Measurements from ENCODE around the gene CCDC178. TPM values are rescaled to one million over a fixed set of nuclear protein-coding genes. Genes with fewer than 3 reads are reported as not detected.

Gene CCDC178
- total RNA-seq, 4 donors from 2014 or later: not detected

- Histone ChIP-seq H3K9me3 (peaks cover 0 to 3% (median 0%) of the 10 kb centered on the region in 4 donors), H3K4me3 (no peak overlapping the region), H3K36me3 (no peaks in the 10 kb centered on the region), H3K4me1 (no peaks in the 10 kb centered on the region), H3K27me3 (no peaks in the 10 kb centered on the region), H3K27ac (no peak overlapping the region)
- no peak for TF ChIP-seq CTCF (IDR thresholded peaks at IDR 0.05)
- no peak for TF ChIP-seq POLR2A (IDR thresholded peaks at IDR 0.05)
- no peak for DNase-seq
These were observed 122.9 kb downstream of the CCDC178 start for GRCh38 chr18:33317640-33318039.

- H3K27ac ChIP-seq: no peak overlapping the region
- no peaks in the 10 kb centered on the region for H3K36me3 ChIP-seq
- DNase-seq: no peak
- H3K4me3 ChIP-seq: no peak overlapping the region
- H3K9me3 ChIP-seq: peaks cover 0 to 3% (median 0%) of the 10 kb centered on the region in 4 donors
- TF ChIP-seq CTCF (IDR thresholded peaks at IDR 0.05): no peak
- no peak for TF ChIP-seq POLR2A (IDR thresholded peaks at IDR 0.05)
- no peaks in the 10 kb centered on the region for H3K4me1 ChIP-seq
- no peaks in the 10 kb centered on the region for H3K27me3 ChIP-seq
These were observed 124.4 kb downstream of the CCDC178 start for GRCh38 chr18:33316146-33316587.

GRCh38 chr18:33307520-33307919 lies 133.0 kb downstream of the CCDC178 start:
- no peak for TF ChIP-seq CTCF (IDR thresholded peaks at IDR 0.05)
- no peak for TF ChIP-seq POLR2A (IDR thresholded peaks at IDR 0.05)
- Histone ChIP-seq H3K9me3 (no peaks in the 10 kb centered on the region), H3K36me3 (no peaks in the 10 kb centered on the region), H3K4me3 (no peak overlapping the region), H3K27me3 (no peaks in the 10 kb centered on the region), H3K27ac (no peak overlapping the region), H3K4me1 (no peaks in the 10 kb centered on the region)
- no peak for DNase-seq

- H3K27me3 ChIP-seq: no peaks in the 10 kb centered on the region
- H3K27ac ChIP-seq: no peak overlapping the region
- no peak for TF ChIP-seq CTCF (IDR thresholded peaks at IDR 0.05)
- TF ChIP-seq POLR2A (IDR thresholded peaks at IDR 0.05): no peak
- no peaks in the 10 kb centered on the region for H3K4me1 ChIP-seq
- no peaks in the 10 kb centered on the region for H3K9me3 ChIP-seq
- H3K4me3 ChIP-seq: no peak overlapping the region
- no peak for DNase-seq
- H3K36me3 ChIP-seq: no peaks in the 10 kb centered on the region
These were observed 136.2 kb downstream of the CCDC178 start for GRCh38 chr18:33304277-33304676.

GRCh38 chr18:33291539-33291938 lies 149.0 kb downstream of the CCDC178 start:
- H3K4me1 ChIP-seq: no peaks in the 10 kb centered on the region
- no peaks in the 10 kb centered on the region for H3K36me3 ChIP-seq
- no peak overlapping the region for H3K4me3 ChIP-seq
- DNase-seq: no peak
- no peaks in the 10 kb centered on the region for H3K9me3 ChIP-seq
- no peaks in the 10 kb centered on the region for H3K27me3 ChIP-seq
- no peak for TF ChIP-seq CTCF (IDR thresholded peaks at IDR 0.05)
- no peak overlapping the region for H3K27ac ChIP-seq

GRCh38 chr18:33288082-33288716 lies 152.3 kb downstream of the CCDC178 start:
- no peak for DNase-seq
- Histone ChIP-seq H3K4me3 (no peak overlapping the region), H3K27ac (no peak overlapping the region), H3K27me3 (no peaks in the 10 kb centered on the region), H3K9me3 (no peaks in the 10 kb centered on the region), H3K4me1 (no peaks in the 10 kb centered on the region), H3K36me3 (no peaks in the 10 kb centered on the region)
- TF ChIP-seq CTCF (IDR thresholded peaks at IDR 0.05) (no peak), POLR2A (IDR thresholded peaks at IDR 0.05) (no peak)
